ENCODE measurements around the gene XKR8.
A peak's percentile ranks its signal among the peaks of the same experiment; 100 is the strongest.

The XKR8 gene

GRCh38 chr1:27938488-27938887 lies 21.3 kb upstream of the XKR8 start:
- Mint-ChIP-seq H3K36me3 (ENCODE audit: low read depth) (no peaks in the 10 kb centered on the region), H3K9me3 (no peaks in the 10 kb centered on the region), H3K4me3 (no peak overlapping the region), H3K27ac (no peak overlapping the region), H3K4me1 (peaks cover 25% of the 10 kb centered on the region), H3K27me3 (ENCODE audit: low read depth, poor library complexity) (peaks cover 50% of the 10 kb centered on the region)
- no peak for DNase-seq
- TF ChIP-seq, protein P1, sequence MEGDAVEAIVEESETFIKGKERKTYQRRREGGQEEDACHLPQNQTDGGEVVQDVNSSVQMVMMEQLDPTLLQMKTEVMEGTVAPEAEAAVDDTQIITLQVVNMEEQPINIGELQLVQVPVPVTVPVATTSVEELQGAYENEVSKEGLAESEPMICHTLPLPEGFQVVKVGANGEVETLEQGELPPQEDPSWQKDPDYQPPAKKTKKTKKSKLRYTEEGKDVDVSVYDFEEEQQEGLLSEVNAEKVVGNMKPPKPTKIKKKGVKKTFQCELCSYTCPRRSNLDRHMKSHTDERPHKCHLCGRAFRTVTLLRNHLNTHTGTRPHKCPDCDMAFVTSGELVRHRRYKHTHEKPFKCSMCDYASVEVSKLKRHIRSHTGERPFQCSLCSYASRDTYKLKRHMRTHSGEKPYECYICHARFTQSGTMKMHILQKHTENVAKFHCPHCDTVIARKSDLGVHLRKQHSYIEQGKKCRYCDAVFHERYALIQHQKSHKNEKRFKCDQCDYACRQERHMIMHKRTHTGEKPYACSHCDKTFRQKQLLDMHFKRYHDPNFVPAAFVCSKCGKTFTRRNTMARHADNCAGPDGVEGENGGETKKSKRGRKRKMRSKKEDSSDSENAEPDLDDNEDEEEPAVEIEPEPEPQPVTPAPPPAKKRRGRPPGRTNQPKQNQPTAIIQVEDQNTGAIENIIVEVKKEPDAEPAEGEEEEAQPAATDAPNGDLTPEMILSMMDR (IDR thresholded peaks at IDR 0.05) = no peak

- H3K4me1 Mint-ChIP-seq = peaks cover 21% of the 10 kb centered on the region
- TF ChIP-seq, protein P1 (IDR thresholded peaks at IDR 0.05) = peak; percentile 39
- H3K27ac Mint-ChIP-seq = no peak overlapping the region
- DNase-seq = peak; percentile 44
- no peaks in the 10 kb centered on the region for H3K9me3 Mint-ChIP-seq
- H3K36me3 Mint-ChIP-seq (ENCODE audit: low read depth) = no peaks in the 10 kb centered on the region
- peaks cover 40% of the 10 kb centered on the region for H3K27me3 Mint-ChIP-seq (ENCODE audit: low read depth, poor library complexity)
- no peak overlapping the region for H3K4me3 Mint-ChIP-seq
Observed at GRCh38 chr1:27940297-27940696, 19.5 kb upstream of the XKR8 start.

GRCh38 chr1:27940870-27941560 lies 18.8 kb upstream of the XKR8 start:
- Mint-ChIP-seq H3K4me3 (no peak overlapping the region), H3K4me1 (peaks cover 14% of the 10 kb centered on the region), H3K27ac (no peak overlapping the region), H3K9me3 (no peaks in the 10 kb centered on the region), H3K27me3 (ENCODE audit: low read depth, poor library complexity) (peaks cover 32% of the 10 kb centered on the region), H3K36me3 (ENCODE audit: low read depth) (no peaks in the 10 kb centered on the region)
- DNase-seq = no peak
- TF ChIP-seq, protein P1 (IDR thresholded peaks at IDR 0.05) = no peak

DNA sequence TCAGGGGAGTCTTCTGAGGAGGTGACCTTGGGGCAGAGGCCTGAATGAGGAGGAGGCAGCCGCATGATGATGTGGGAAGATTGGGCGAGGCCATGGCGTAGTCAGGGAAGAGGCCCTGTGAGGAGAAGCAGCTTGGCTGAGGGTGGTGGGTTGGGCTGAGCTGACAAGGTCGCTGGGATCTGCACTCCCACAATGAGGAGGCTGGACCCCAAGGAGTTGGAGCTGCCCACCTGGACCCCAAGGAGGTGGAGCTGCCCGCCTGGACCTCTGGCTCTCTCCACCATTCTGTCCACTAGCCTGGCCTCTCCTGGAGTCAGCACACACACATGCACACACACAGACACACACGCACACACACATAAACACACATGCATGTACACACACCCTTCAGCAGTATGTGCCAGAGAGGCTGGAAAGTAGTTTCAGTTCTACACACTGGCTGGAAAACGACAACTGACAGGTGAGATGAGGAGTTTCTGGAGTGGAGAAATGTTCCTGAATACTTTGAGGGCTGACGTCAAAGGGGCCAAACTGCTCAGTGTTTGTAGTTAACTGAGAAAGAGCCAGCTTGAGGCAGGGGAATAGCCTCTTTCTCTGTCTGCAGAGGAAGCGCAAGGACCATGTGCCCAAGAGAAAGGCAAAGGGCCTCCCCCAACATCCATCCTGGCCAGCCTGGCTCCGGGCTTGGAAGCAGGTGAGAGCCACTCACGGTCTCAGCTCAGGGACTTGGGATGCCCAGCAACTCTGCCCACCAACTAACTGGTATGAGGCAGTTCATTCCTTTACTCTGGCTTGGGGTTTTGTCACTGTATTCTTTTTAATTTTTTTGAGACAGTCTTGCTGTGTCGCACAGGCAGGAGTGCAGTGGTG lies 17.9 kb upstream of the XKR8 start:
- TF ChIP-seq, protein P1 (IDR thresholded peaks at IDR 0.05) = no peak
- Mint-ChIP-seq H3K4me3 (no peak overlapping the region), H3K4me1 (peaks cover 22% of the 10 kb centered on the region), H3K36me3 (ENCODE audit: low read depth) (no peaks in the 10 kb centered on the region), H3K27me3 (ENCODE audit: low read depth, poor library complexity) (peaks cover 25% of the 10 kb centered on the region), H3K9me3 (no peaks in the 10 kb centered on the region), H3K27ac (no peak overlapping the region)
- no peak for DNase-seq

DNA sequence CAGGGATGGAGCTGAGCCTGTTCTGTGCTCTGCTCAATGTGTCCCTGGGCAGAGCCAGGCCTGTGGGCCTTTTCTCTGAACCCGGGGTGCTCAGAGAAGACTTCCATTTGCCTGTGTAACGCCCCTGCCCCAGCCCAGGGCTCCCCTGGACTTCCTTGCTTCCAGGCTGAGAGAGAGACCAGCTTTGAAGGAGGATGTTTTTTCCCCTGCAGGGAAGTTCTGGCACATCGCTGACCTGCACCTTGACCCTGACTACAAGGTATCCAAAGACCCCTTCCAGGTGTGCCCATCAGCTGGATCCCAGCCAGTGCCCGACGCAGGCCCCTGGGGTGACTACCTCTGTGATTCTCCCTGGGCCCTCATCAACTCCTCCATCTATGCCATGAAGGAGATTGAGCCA lies 14.8 kb upstream of the XKR8 start:
- H3K4me1 Mint-ChIP-seq = peaks cover 44% of the 10 kb centered on the region
- no peak for DNase-seq
- H3K27ac Mint-ChIP-seq = peak overlapping the region; percentile 45
- H3K4me3 Mint-ChIP-seq = no peak overlapping the region
- H3K36me3 Mint-ChIP-seq (ENCODE audit: low read depth) = no peaks in the 10 kb centered on the region
- peaks cover 5% of the 10 kb centered on the region for H3K27me3 Mint-ChIP-seq (ENCODE audit: low read depth, poor library complexity)
- TF ChIP-seq, protein P1 (IDR thresholded peaks at IDR 0.05) = no peak
- H3K9me3 Mint-ChIP-seq = no peaks in the 10 kb centered on the region

Data from nephron progenitor cell (in vitro differentiated cells).